PC-9 (cell line): ENCODE results near the gene STXBP5. TPM values are rescaled to one million over a fixed set of nuclear protein-coding genes. Genes with fewer than 3 reads are reported as not detected.

Experiments
- BruUV-seq: library from RNA; stranded (reverse); fragments of 400-500 nt; replicated peaks from 2 replicates; lab custom pipeline; 2021; lab: Mats Ljungman, UMichigan
- CTCF ChIA-PET: fragments of 300-600 bp; sonication (Branson Sonifier 250); formaldehyde crosslinking; loops from one replicate; lab custom pipeline; 2022; ENCODE audit warnings: antibody characterized with exemption; lab: Charles Lee
- POLR2A ChIA-PET: fragments of 300-600 bp; sonication (Branson Sonifier 250); formaldehyde crosslinking; loops from one replicate; lab custom pipeline; 2022; ENCODE audit warnings: antibody characterized with exemption; ENCODE audit not compliant: unreplicated experiment; lab: Charles Lee
- DNase-seq, 2 experiments: peaks; one replicate each; pipeline versions ENCODE4 v3.0.0 to v3.0.0-alpha.2; 2015 to 2022; ENCODE audit warnings: mixed read lengths in 1 of 2
- H2AFZ ChIP-seq: fragments of 200-600 bp; sonication (generic); 2 replicates; pipeline ENCODE4 v1.8.1; 2017; ENCODE audit warnings: antibody characterized with exemption
- H3F3A ChIP-seq: fragments of 200-600 bp; sonication (generic); 2 replicates; pipeline ENCODE4 v1.8.1; 2017; ENCODE audit warnings: antibody characterized with exemption, mild to moderate bottlenecking, low read depth; ENCODE audit not compliant: insufficient read depth
- H3K27ac ChIP-seq: fragments of 200-600 bp; sonication (generic); 2 replicates; pipeline ENCODE4 v1.6.1; 2016; ENCODE audit warnings: mixed run types
- H3K27me3 ChIP-seq: fragments of 200-600 bp; sonication (generic); 2 replicates; pipeline ENCODE4 v1.6.1; 2016; ENCODE audit warnings: low read depth, mixed run types; ENCODE audit not compliant: insufficient read depth
- H3K36me3 ChIP-seq: fragments of 200-600 bp; sonication (generic); 2 replicates; pipeline ENCODE4 v1.6.1; 2016; ENCODE audit warnings: low read depth, mixed run types
- H3K4me1 ChIP-seq: fragments of 200-600 bp; sonication (generic); replicated peaks from 2 replicates; pipeline ENCODE4 v1.6.1; 2016; ENCODE audit warnings: mixed run types; ENCODE audit not compliant: insufficient read depth
- H3K4me2 ChIP-seq: fragments of 200-600 bp; sonication (generic); 2 replicates; pipeline ENCODE4 v1.6.1; 2017; ENCODE audit warnings: mixed run types
- H3K4me3 ChIP-seq: fragments of 200-600 bp; sonication (generic); 2 replicates; pipeline ENCODE4 v1.6.1; 2016; ENCODE audit warnings: mixed run types
- H3K79me2 ChIP-seq: fragments of 200-600 bp; sonication (generic); 2 replicates; pipeline ENCODE4 v1.6.1; 2017; ENCODE audit warnings: low read depth, mixed run types
- H3K9me2 ChIP-seq: fragments of 200-600 bp; sonication (generic); 2 replicates; pipeline ENCODE4 v1.8.1; 2017; ENCODE audit warnings: mild to moderate bottlenecking; ENCODE audit not compliant: insufficient read depth
- H3K9me3 ChIP-seq: fragments of 200-600 bp; sonication (generic); 2 replicates; pipeline ENCODE4 v1.8.1; 2016; ENCODE audit warnings: low read depth; ENCODE audit not compliant: insufficient read depth
- H4K20me1 ChIP-seq: fragments of 200-600 bp; sonication (generic); 2 replicates; pipeline ENCODE4 v1.8.1; 2017; ENCODE audit not compliant: insufficient read depth
- CTCF ChIP-seq: fragments of 200-600 bp; sonication (generic); conservative IDR thresholded peaks from 2 replicates; pipeline ENCODE4 v1.6.1; 2017; ENCODE audit warnings: mixed run types, antibody characterized with exemption, mild to moderate bottlenecking, moderate library complexity
- EZH2 ChIP-seq: fragments of 200-600 bp; sonication (generic); IDR thresholded peaks from 2 replicates; pipeline ENCODE4 v1.8.0; 2017; ENCODE audit warnings: antibody characterized with exemption, low read depth
- intact Hi-C: fragments of 100-400 bp; cut with micrococcal nuclease; formaldehyde crosslinking; loops from one replicate; pipeline ENCODE4 v1.10.0; 2022; ENCODE audit not compliant: unreplicated experiment
- total RNA-seq: library from RNA; stranded (reverse); gene quantifications from 2 replicates; pipeline ENCODE4 v1.2.3, GENCODE V29; 2021

STXBP5 gene
- total RNA-seq, 1 experiment from 2014 or later: 4.6 TPM

DNA sequence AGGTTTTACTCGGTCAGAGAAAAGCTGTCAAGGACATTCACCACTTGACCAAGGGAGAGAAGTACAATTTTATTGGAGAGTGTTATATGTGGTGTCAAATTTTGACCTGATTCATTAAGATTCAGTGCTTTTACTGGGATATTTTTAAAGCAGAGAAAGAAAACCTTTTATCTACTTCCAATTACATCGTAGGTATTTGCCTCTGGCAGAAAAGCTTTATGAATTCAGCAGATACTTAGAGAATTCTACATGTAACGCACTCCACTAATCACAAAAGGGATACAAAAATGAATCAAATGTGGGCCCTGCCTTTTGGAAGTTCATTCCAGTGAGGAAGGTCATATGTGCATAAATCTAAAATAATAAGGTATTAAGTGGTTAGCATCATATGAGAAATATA is 133.7 kb downstream of the STXBP5 start:
- no peak overlapping the region for H3K4me3 ChIP-seq
- no peaks in the 10 kb centered on the region; the same call in 1 of the 2 replicates for H3K9me2 ChIP-seq
- no peaks in the 10 kb centered on the region for H3K36me3 ChIP-seq
- no peak overlapping the region for H3K4me2 ChIP-seq
- no TSS peak for BruUV-seq
- no peaks in the 10 kb centered on the region for H3K27me3 ChIP-seq
- H4K20me1 ChIP-seq: no peaks in the 10 kb centered on the region
- no peaks in the 10 kb centered on the region; the same call in 1 of the 2 replicates for H3F3A ChIP-seq
- TF ChIP-seq EZH2 (no peak), CTCF (no peak)
- H3K4me1 ChIP-seq: no peaks in the 10 kb centered on the region
- ChIA-PET POLR2A (no interaction called here), CTCF (no interaction called here)
- DNase-seq: no peak
- no peak overlapping the region for H3K27ac ChIP-seq
- intact Hi-C loops: no loop called here
- no peak overlapping the region for H2AFZ ChIP-seq
- H3K79me2 ChIP-seq: no peaks in the 10 kb centered on the region
- H3K9me3 ChIP-seq: no peaks in the 10 kb centered on the region

GRCh38 chr6:147341486-147341885 is 137.3 kb downstream of the STXBP5 start:
- H3K79me2 ChIP-seq: no peaks in the 10 kb centered on the region
- H3K4me2 ChIP-seq: no peak overlapping the region
- no peaks in the 10 kb centered on the region for H3K4me1 ChIP-seq
- no peak overlapping the region for H2AFZ ChIP-seq
- no peaks in the 10 kb centered on the region for H3K36me3 ChIP-seq
- H3K27ac ChIP-seq: no peak overlapping the region
- H4K20me1 ChIP-seq: no peaks in the 10 kb centered on the region
- H3K9me2 ChIP-seq: no peaks in the 10 kb centered on the region; the same call in 1 of the 2 replicates
- no peak for DNase-seq
- POLR2A ChIA-PET: interaction anchor here (0.7 kb wide), 1 partner anchor 67 kb away, joined by 6 read pairs; no protein-coding TSS in a partner anchor
- H3K27me3 ChIP-seq: no peaks in the 10 kb centered on the region
- TF ChIP-seq EZH2: no peak
- TF ChIP-seq CTCF: no peak
- H3F3A ChIP-seq: no peaks in the 10 kb centered on the region
- intact Hi-C loops: no loop called here
- no TSS peak for BruUV-seq
- no peaks in the 10 kb centered on the region for H3K9me3 ChIP-seq
- no peak overlapping the region for H3K4me3 ChIP-seq
- CTCF ChIA-PET: no interaction called here

- CTCF ChIA-PET: no interaction called here
- Histone ChIP-seq H2AFZ (no peak overlapping the region), H3K27ac (no peak overlapping the region), H3K9me3 (no peaks in the 10 kb centered on the region), H3K4me3 (no peak overlapping the region), H3F3A (no peaks in the 10 kb centered on the region), H3K36me3 (no peaks in the 10 kb centered on the region), H3K27me3 (no peaks in the 10 kb centered on the region), H3K4me2 (no peak overlapping the region), H3K79me2 (no peaks in the 10 kb centered on the region), H3K4me1 (no peaks in the 10 kb centered on the region), H4K20me1 (no peaks in the 10 kb centered on the region), H3K9me2 (no peaks in the 10 kb centered on the region)
- POLR2A ChIA-PET: no interaction called here
- no peak for TF ChIP-seq CTCF
- TF ChIP-seq EZH2: no peak
- intact Hi-C loops: no loop called here
- no peak for DNase-seq
- no TSS peak for BruUV-seq
Measured at GRCh38 chr6:147345902-147346301, 141.7 kb downstream of the STXBP5 start.
